Measurements from ENCODE around the gene NYNRIN.

NYNRIN gene

DNA sequence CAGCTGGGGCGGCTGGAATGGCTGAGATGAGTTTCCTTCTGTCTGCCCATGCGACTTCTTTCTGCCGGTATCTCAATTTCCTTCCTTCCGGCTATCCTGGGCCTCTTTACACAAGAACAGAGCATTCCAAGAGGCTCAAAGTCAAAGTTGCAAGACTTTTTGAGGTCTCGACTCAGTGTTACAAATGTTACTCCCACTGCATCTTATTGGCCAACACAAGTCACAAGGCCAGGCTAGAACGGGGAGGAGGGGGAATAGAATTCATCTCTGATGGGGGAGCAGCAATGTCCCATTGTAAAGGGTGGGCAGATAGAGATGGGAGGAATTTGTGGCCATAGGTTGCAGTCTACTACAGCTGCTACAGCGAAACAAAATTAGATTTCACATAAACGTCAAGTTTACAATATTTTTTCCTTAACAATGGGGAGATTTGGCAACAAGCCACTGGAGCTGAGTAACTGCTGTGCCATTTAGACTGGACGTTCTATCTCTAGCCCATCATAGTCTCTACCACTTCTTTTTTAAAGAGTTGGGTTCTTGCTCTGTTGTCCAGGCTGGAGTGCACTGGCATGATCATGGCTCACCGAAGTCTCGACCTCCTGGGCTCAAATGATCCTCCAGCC lies 9.5 kb upstream of the NYNRIN start:
- no peak for FAIRE-seq
- no peak for DNase-seq (ENCODE audit: extremely low spot score, insufficient read length, low read depth)

DNA sequence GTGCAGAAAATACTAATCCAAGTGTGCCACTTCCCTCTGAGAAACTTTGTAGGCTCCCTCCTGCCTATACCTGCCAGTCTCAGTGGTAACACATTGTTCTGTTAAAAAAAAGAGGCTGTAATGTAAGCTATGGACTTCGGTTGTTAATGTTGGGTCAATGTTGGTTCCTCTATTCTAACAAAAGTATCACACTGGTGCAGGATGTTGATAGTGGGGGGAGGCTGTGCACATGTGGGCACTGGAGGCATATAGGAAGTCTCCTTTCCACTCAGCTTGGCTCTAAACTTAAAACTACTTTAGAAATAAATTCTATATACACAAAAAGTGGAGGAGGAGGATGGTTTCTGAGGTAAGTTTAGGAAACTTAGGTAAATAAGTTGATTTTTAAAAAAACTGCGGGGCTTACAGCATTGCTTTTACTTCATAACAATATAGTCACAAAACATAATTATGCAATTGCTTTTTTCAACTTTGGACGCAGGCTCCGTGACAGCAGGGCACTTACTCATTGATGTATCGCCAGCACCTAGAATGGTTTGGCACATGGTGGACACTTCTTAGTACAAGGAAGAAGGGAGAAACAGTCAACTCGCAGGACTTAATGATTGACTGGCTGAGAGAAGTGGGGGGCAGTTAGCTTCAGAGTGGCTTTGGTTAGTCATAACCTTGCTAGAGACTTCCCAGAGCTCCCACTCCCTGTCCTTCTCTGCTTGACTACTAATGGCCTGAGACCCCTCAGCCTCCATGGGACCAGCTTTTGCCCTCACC lies 7.9 kb upstream of the NYNRIN start:
- DNase-seq (ENCODE audit: extremely low spot score, insufficient read length, low read depth) (no peak), FAIRE-seq (no peak)

DNA sequence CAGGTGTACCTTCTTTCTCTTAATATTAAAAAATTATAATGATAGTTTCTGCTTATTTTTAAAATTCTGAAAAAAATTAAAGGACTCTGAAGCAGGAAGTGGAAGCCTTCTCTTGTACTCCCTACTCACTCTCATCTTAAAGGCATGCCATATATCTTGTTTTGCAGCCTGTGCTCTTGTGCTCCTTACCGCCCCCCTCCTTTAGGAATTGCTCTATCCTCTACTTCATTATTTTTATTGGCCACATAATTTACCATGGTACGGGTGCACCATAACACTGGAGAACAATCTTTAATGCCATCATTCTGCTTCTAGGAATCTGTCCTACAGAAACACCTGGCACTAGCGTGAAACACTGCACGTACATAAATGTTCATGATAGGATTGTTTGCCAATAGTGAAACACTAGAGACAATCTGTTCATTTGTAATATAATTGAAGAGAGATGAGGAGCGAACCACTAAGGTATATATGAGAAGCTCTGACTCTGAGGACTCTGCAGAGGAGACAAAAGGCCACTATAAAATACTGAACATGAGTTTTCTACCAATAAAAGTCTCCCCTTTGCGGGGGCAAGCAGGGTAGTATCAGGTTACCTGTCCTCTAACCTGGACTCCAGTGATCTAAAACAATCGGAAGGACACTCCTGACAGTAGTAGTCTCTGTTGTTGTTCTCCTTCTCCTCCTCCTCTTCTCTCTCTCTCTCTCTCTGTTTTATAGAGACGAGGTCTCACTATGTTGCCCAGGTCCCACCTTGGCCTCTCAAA lies 6.3 kb upstream of the NYNRIN start:
- DNase-seq (ENCODE audit: extremely low spot score, insufficient read length, low read depth) = no peak
- no peak for FAIRE-seq

DNA sequence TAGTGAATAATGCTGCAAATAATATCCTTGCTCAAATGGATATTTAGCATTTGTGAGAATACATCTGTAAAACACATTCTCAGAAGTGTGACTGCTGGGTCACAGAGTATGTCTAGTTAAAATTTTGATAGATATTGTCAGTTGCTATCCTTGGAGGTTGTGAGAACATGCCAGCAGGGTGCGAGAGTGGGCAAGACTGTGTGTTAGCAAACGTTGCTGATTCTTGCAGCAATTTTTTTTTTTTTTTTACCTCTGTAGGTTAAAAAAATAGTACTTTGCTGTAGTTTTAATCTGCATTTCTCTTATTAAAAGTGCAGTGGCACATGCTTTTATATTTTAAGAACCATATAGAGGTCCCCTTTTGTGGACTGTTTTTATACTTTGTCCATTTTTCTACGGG lies 4.5 kb upstream of the NYNRIN start:
- FAIRE-seq (no peak), DNase-seq (ENCODE audit: extremely low spot score, insufficient read length, low read depth) (no peak)

DNA sequence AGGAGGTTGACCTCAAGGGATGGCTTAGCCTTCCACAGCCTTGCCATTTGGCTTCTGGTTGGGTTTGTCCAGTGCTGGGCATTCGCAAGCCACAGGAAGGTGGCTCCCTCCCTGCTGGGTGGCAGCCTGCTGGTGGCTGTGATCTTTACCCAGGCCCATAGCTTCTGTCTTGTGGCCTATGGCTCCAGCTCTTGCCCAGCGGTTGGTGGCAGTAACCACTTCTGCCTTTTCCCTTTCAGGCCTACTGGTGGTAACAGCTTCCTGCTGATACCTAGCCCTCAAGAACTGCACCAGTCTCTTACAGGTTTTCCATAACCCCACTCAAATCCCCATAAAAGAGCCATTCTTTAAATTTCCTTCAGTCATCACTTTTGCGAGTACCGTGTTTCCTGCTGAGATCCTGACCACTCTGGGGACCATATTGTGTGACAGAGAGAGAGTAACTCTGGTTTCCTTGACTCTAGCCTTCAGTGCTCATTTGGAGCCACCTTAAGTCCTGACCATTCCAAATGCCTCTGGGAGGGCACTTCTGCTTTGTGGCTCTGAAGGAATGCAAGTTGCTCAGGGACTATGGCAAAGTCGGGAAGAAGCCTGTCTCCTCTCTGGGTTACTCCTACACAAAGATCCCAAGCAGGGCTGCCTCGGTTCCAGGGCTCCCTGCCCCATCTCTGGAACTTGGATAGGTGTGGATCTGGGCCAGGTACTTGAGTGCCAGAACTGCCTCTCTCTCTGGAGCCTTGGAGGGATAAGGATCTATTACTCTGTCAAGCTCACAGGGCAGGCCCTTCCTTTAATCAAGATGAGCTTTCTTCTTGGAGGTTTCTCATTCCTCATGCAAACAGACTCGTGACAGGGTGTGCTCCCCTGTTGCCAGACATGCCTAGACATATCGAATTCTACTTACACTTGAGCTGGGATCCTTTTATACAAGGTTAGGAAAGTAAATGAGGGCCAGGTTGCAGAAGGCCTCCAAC lies 2.9 kb upstream of the NYNRIN start:
- DNase-seq (ENCODE audit: extremely low spot score, insufficient read length, low read depth) = no peak
- FAIRE-seq = no peak

DNA sequence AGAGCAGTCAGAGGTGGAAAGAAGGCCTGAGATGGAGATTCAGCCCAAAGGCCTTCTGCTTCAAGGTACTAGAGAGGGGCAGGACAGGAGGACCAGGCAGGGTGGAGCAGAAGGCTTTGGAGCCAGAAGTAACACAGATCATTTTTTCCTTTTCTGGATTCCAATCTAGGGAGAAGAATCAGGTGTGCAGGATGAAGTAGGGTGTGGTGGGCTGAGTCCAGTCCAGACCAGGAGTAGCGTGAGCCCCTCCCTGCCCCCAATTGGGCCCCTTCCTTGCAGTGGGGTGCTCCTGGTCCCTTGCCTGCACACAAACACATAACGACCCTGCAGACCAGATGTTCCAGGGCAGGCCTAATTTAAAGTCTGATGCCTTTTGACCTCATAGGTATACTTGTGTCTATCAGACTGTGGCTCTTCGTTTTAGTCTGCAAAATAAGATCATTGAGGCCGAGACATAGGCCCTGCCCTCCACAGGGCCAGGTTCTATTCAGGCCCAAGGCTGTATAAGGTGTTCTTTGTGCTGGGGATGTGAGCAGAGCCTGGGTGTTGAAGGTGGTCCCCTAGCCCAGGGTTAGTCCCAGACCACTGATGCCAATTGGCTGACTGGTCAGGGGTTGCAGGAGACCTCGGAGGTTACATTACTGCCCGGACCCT lies 1.0 kb upstream of the NYNRIN start:
- FAIRE-seq (no peak), DNase-seq (ENCODE audit: extremely low spot score, insufficient read length, low read depth) (no peak)

DNA sequence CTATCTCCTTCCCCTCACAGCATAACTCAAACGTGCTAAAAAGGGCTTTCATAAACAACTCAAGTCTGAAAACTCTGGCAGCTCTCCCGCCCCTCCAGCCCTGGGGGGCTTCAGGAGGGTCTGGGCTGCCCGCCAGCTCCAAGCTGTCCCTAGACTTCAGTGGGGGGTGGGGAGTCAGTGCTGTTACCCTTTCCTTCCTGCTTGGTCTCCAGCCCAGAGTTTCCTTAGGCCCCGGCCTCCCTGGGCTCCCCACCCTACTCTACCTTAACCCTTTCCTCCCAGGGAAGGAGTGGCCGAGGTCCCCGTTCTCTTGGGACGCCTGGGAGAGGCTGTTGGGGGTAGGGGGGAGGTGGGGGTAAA lies 530 bp upstream of the NYNRIN start:
- FAIRE-seq (no peak), DNase-seq (ENCODE audit: extremely low spot score, insufficient read length, low read depth) (no peak)

DNA sequence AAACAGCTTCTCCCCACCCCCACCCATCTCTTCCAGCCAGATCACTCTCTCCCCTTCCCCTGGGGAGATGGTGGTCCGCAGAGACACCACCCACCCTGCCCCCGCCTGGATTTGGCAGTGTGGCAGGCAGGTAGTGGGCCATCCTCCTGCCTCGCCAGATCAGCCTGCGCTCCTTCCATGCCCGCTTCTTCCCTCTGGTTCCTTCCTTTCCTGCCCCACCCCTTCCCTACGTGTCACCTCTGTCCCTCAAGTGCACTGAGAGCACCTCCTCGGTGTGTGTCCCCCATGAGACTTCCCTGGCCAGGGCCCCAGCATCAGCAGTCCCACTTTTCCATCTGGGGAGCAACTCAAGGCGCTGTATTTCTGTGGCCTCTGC lies 632 bp downstream of the NYNRIN start:
- DNase-seq (ENCODE audit: extremely low spot score, insufficient read length, low read depth) = no peak
- FAIRE-seq = no peak

DNA sequence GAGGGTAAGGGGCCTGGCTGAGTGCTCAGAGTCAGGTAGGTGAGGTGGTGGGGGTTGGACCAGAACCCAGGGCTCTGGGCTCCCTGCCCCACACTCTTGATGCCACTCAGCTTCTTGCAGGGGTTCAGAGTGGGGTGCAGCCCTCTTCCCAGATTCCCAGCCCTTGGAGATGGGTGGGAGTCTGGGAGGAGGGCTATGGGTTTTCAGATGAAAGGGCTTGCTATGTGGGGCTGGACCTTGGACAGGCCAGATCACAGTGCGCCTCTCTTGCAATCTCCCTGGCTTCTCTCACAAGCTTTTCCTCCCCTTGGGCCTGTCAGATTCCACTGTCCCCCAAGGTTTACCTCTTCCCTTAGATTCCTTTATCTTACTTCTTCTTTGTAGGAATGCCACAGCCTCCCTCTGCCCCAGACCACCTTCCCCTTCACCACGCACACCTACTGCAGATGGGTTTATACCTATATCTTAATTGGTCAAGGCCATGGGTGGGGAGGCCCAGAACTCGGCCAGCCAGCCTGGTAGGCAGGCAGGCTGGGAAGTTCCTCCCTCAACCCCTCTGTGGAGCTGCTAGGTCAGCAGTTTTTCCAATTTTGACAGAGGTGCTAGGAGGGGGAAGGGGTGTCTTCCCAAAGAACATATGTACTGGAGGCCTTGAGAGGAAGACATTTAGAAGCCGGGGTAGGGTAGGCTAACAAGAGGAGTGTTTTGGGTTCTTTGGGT lies 1.4 kb downstream of the NYNRIN start:
- no peak for FAIRE-seq
- no peak for DNase-seq (ENCODE audit: extremely low spot score, insufficient read length, low read depth)

DNA sequence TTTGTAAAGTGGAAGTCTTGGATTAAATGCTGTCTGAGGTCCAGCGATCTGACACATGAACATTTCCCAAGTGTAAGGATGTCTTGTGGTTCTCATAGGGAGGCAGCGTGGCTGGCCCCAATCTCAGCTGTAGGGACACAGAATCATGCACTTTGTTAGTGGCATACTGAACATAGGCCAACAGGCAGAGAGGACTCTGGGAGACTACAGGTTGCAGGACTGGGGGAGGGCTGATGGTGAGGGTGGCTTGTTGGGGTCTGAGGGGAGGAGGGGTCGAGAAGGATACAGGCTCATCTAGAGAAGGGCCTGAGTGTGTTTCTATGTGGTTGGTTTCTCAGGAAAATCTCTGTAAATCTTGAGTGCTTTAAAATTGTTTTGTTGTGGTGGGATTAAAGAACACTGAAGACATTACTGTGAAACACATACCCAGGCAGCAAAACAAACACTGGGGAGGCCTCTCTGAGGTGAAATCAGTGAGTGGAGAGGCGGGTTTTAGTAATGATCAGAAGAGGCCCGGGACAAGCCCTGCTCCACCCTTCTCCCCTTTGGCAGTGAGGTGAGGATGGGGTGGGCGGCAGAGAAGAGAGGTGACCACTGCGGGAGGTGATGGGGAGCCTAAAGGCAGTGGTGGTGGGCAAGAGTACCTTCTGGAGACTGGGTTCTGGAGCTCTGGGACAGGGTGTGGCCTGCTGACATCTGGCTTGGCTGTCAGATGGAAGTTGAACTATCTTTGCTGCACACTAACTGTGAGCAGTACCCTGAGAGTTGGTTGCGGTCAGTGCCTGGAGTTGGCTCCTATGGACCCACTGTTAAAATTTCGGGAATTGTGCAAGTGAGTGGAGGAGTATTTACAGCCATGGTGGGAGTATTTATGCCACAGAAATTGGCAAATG lies 3.3 kb downstream of the NYNRIN start:
- DNase-seq (ENCODE audit: extremely low spot score, insufficient read length, low read depth) (no peak), FAIRE-seq (no peak)

DNA sequence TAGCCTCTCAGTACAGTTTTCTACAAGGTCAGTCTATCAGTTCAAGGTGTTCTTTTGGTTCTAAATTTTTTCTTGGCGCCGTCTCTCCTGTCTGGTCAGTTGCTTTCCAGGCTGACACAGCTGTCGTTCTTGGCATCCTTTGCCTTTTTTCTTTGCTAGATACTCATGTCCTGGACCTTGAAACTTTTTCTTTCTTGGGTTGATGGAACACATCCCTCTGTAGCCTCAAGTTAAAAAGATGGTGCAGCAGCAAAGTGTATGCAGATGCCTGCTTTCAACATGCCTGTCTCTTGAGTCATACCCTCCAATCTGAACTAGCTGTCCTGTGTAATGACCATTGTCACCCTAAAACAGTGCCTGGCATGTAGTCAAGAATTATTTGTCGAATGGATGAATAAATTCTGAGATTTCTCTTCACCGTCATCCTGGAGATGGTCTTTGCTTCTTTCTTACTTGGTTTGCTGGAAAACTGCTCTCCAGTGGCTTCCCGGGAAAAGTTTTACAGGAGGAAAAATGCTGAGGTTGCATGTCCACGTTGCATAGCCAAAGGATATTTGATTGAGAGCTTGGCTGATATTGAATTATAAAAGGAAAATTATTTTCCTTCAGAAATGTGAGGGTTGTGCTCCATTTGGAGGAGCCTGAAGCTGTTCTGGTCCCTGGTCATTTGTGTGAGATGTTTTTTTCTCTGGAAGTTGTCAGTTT lies 4.6 kb downstream of the NYNRIN start:
- FAIRE-seq (no peak), DNase-seq (ENCODE audit: extremely low spot score, insufficient read length, low read depth) (no peak)

DNA sequence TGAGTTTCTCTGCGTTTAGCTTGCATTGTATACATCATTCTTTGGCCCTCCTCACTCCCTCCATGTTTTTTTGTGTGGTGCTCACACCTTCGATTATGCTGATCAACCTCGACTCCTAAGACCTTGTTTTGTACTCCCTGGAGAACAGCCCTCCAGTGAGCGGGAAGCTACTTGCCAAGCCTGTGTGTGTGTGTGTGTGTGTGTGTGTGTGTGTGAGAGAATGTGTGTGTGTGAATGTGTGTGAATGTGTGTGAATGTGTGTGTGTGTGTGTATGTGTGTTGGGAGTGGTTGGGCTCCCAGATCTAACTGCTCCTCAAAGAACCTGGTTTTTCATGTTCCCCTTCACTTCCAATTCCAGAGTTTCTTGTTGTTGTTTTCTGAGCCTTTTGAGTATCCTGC lies 6.0 kb downstream of the NYNRIN start:
- DNase-seq (ENCODE audit: extremely low spot score, insufficient read length, low read depth) (no peak), FAIRE-seq (no peak)

DNA sequence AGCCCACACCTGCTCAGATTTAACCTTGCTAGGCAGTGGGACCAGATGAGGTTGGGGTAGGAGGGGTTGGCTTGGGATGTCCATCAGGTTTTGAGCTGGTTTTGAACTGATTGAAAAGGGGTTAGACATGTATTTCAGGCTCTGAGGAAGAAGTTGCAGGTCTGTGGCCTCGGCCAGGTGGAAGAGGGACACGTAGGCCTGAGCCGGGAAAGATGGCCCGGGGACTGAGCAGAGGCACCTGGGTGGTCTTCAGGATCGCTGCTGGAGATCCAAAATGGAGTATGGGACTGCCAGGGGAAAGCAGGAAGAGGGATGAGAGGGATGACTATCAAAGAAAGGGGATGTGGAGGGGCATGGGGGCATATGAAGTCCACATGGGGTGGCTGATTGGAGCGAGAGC lies 7.6 kb downstream of the NYNRIN start:
- FAIRE-seq (no peak), DNase-seq (ENCODE audit: extremely low spot score, insufficient read length, low read depth) (no peak)

DNA sequence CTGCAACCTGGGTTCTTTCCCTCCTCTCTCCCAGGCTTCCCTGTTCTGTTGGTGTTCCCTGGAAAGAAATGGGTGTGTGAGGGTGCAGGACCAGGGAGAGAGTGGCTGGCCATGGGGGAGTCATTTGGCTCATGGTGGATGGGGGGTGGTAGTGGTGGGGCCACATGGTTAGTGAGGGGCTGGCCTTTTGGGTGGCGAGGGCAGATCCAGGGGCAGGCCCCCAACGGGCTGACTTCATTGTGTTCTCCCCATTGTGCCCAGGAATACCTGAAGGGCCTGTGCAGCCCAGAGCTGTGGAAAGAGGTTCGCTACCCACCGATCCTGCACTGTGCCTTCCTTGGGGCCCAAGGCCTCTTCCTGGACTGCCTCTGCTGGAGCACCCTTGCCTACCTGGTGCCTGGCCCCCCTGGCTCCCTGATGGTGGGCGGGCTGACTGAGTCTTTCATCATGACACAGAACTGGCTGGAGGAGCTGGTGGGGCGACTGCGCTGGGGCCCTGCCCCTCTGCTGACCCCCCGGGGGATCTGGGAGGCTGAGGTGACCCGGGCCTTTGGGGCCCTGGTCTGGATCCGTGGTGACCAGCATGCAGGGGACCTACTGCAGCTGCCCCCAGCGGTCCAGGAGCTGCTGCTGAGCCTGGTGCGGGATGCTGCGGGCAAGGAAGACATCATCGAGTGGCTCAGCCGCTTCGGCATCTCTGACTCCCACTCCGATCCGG lies 9.0 kb downstream of the NYNRIN start:
- FAIRE-seq (no peak), DNase-seq (ENCODE audit: extremely low spot score, insufficient read length, low read depth) (no peak)

DNA sequence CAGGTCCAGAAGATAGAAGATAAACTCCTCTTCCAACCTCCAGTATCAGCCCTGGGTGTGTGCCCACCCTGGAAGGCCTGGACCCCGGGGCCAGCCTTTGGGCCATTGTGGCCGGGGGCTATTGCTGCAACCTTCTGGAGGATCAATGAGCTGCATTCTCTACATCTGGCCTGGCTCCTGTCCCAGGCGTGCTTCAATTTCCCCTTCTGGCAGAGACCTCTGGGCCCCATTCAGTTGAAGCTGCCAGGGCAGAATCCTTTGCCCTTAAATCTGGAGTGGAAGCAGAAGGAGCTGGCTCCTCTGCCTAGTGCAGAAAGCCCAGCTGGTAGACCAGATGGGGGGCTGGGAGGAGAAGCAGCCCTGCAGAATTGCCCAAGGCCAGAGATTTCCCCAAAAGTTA lies 10.0 kb downstream of the NYNRIN start:
- no peak for DNase-seq (ENCODE audit: extremely low spot score, insufficient read length, low read depth)
- FAIRE-seq = no peak

DNA sequence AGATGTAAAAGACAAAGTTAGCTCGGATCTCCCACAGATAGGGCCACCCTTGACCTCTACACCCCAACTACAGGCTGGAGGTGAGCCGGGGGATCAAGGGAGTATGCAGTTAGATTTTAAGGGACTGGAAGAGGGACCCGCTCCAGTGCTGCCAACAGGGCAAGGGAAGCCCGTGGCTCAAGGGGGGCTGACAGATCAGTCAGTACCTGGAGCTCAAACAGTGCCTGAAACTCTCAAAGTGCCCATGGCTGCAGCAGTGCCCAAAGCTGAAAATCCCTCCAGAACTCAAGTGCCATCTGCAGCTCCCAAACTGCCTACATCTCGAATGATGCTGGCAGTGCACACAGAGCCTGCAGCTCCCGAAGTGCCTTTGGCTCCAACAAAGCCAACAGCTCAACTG lies 10.4 kb downstream of the NYNRIN start:
- DNase-seq (ENCODE audit: extremely low spot score, insufficient read length, low read depth) (no peak), FAIRE-seq (no peak)

DNA sequence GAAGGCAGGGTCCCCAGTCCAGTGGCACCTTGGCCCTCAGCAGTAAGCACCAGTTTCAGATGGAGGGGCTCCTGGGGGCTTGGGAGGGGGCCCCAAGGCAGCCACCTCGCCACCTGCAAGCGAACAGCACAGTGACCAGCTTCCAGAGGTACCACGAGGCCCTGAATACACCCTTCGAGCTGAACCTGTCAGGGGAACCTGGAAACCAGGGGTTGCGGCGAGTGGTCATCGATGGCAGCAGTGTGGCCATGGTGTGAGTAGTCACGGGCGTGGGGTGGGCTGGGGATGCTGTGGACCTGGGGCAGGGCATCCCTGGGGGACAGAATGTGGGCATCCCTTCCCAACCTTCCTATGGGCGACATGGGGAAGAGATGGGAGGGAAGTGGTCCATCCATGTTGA lies 11.2 kb downstream of the NYNRIN start:
- FAIRE-seq (no peak), DNase-seq (ENCODE audit: extremely low spot score, insufficient read length, low read depth) (no peak)
